Type B pancreatic cell (in vitro differentiated cells): Measurements from ENCODE around the gene CIAO2A. TPM values are rescaled to one million over a fixed set of nuclear protein-coding genes. Genes with fewer than 3 reads are reported as not detected.

Experiments
- DNase-seq: peaks from one replicate; pipeline ENCODE4 v3.0.0; 2021; ENCODE audit warnings: mixed read lengths; ENCODE audit not compliant: unreplicated experiment; ENCODE audit errors: extremely low spot score
- H3K27ac Mint-ChIP-seq: 2 replicates; pipeline ENCODE4 v1.8.0; 2021; ENCODE audit warnings: mild to moderate bottlenecking, mixed read lengths
- H3K27me3 Mint-ChIP-seq: 2 replicates; pipeline ENCODE4 v1.8.0; 2021; ENCODE audit warnings: mixed read lengths
- H3K36me3 Mint-ChIP-seq: 2 replicates; pipeline ENCODE4 v1.8.0; 2021; ENCODE audit warnings: mixed read lengths
- H3K4me1 Mint-ChIP-seq: one replicate; pipeline ENCODE4 v1.8.0; 2021; ENCODE audit warnings: mixed read lengths; ENCODE audit not compliant: unreplicated experiment
- H3K4me3 Mint-ChIP-seq: 2 replicates; pipeline ENCODE4 v1.8.0; 2021; ENCODE audit warnings: mild to moderate bottlenecking, mixed read lengths
- H3K9me3 Mint-ChIP-seq: 2 replicates; pipeline ENCODE4 v1.8.0; 2021; ENCODE audit warnings: mixed read lengths
- total RNA-seq: library from RNA; stranded (reverse); gene quantifications from 2 replicates; pipeline ENCODE4 v1.2.1, GENCODE V29; 2021; ENCODE audit warnings: low replicate concordance
- TF ChIP-seq, protein P1 (sequence below): fragments of 200-600 bp; sonication (generic); conservative IDR thresholded peaks from 2 replicates; pipeline ENCODE4 v1.5.0; 2021; ENCODE audit warnings: antibody characterized with exemption, mild to moderate bottlenecking

The CIAO2A gene
- total RNA-seq, 1 donor from 2014 or later = 69.7 TPM

DNA sequence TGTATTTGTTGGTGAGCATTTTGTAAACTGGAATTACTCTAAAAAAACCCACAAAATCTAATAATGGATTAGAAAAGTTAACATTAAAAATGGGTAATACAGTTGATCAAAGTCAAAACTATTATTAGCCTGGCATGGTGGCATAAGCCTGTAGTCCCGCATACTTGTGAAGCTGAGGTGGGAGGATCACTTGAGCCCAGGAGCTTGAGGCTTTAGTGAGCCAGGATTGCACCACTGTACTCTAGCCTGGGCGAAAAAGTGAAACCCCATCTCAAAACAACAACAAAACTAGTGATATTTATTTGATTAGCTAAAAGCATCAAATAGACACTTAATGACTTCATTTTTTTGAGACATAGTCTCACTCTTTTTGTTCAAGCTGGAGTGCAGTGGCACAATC is 5.7 kb upstream of the CIAO2A start:
- H3K9me3 Mint-ChIP-seq = no peaks in the 10 kb centered on the region
- peaks cover 27% of the 10 kb centered on the region for H3K4me1 Mint-ChIP-seq
- DNase-seq = no peak
- H3K36me3 Mint-ChIP-seq = peaks cover 10% of the 10 kb centered on the region
- no peak overlapping the region for H3K27ac Mint-ChIP-seq
- TF ChIP-seq, protein P1, sequence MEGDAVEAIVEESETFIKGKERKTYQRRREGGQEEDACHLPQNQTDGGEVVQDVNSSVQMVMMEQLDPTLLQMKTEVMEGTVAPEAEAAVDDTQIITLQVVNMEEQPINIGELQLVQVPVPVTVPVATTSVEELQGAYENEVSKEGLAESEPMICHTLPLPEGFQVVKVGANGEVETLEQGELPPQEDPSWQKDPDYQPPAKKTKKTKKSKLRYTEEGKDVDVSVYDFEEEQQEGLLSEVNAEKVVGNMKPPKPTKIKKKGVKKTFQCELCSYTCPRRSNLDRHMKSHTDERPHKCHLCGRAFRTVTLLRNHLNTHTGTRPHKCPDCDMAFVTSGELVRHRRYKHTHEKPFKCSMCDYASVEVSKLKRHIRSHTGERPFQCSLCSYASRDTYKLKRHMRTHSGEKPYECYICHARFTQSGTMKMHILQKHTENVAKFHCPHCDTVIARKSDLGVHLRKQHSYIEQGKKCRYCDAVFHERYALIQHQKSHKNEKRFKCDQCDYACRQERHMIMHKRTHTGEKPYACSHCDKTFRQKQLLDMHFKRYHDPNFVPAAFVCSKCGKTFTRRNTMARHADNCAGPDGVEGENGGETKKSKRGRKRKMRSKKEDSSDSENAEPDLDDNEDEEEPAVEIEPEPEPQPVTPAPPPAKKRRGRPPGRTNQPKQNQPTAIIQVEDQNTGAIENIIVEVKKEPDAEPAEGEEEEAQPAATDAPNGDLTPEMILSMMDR = no peak
- no peak overlapping the region for H3K4me3 Mint-ChIP-seq
- no peaks in the 10 kb centered on the region for H3K27me3 Mint-ChIP-seq

DNA sequence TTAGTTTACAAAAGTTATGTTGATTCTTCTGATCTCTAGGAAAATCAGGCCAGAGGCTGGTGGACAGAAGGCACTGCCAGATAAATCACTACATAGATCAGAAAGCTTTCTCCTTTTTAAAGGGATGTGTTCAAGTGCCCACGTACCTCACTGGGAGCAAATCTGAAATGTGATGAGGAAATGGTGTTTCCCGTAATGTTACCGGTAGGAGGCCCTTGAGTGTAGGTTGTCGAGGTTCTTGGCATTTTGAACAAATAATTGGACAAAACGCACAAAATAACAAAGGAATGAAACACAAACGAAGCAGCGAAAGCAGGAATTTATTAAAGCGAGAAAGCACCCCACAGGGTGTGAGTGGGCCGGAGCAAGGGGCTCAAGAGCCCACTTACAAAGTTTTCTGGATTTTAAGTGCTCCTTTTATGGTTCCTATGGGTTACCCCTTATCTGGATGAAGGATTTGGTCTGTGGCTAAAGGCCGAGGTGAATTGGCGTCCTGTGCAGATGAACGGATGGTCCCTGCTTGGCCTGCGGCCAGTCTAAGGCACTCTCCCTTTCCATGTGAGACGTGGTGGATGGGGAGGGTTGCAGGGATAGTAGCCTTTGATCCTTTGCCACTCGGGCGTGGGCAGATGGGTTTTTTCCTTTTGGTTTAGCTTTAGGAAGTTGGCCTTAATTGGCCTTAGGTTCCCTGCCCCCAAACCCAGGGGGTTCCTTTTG is 3.2 kb upstream of the CIAO2A start:
- Mint-ChIP-seq H3K4me1 (peaks cover 42% of the 10 kb centered on the region), H3K9me3 (no peaks in the 10 kb centered on the region), H3K4me3 (peak overlapping the region; percentile 99), H3K36me3 (peaks cover 8% of the 10 kb centered on the region), H3K27ac (peak overlapping the region; percentile 94), H3K27me3 (no peaks in the 10 kb centered on the region)
- TF ChIP-seq, protein P1 = peak; percentile 42
- DNase-seq = no peak

DNA sequence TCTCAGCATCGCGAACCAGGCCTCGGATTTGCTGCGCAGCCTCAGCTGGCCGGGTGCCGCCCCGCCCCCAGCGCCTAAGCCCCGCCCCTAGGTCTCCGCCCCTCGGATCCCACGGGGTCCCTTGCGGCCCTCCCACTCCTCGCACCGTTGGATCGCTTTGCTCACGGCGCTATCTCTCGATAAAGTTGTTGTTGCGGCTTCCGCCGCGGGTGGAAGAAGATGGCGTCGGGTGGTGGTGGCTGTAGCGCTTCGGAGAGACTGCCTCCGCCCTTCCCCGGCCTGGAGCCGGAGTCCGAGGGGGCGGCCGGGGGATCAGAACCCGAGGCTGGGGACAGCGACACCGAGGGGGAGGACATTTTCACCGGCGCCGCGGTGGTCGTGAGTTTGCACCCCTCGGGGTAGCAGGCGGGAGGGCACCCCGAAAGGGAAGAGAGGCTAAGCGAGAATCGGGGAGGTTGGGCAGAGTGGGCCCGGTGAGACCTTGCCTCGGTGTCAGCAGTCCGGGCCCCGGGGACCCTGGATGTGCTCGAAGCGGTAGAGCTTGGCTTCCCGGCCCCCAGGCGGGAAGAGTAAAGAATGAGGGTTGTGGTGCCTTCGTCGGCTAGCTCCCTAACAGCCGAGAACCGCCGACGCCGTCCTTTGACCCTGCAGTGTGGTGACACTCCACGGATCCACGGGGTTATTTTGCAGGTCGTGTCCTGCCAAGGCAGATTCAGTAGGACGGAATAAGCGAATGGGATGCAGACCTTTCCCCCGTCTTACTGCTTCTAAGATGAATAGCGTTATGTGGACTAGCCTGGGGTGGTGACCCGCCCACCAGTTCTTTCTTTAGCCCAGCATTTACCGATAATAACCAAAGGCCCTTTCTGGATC is 2.4 kb upstream of the CIAO2A start, which contains the start of gene SNX1:
SNX1 (plus strand) TSS at position 188 of the 873 bp plus-strand sequence; CDS start at position 220, 32 bp downstream.
- no peaks in the 10 kb centered on the region for H3K27me3 Mint-ChIP-seq
- peak within 1 kb of the TSS; percentile 94 for H3K27ac Mint-ChIP-seq
- peaks cover 8% of the 10 kb centered on the region for H3K36me3 Mint-ChIP-seq
- peak within 1 kb of the TSS; percentile 99 for H3K4me3 Mint-ChIP-seq
- no peaks in the 10 kb centered on the region for H3K9me3 Mint-ChIP-seq
- DNase-seq = peak; percentile 96
- peaks cover 36% of the 10 kb centered on the region for H3K4me1 Mint-ChIP-seq
- TF ChIP-seq, protein P1 = peak; percentile 51

DNA sequence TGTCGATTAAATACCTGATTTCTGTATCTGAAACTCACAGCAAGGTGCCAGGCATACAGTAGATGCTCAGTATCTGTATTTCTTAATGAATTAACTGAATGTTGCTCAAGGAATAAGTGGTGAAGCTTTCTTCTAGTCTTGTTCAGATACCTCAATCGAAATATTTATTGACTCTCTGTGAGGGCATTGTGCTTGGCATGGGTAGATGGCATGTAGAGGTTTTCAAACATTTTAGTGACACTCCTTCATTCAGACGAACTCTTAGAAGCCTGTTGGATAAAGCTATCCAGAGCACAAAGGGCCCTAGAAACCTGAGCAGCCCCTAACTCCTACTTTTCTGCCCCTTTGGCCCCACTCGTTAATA is 1.8 kb upstream of the CIAO2A start:
- Mint-ChIP-seq H3K36me3 (peaks cover 12% of the 10 kb centered on the region), H3K4me1 (peaks cover 39% of the 10 kb centered on the region), H3K27me3 (no peaks in the 10 kb centered on the region), H3K27ac (peak overlapping the region; percentile 94), H3K4me3 (peak overlapping the region; percentile 99), H3K9me3 (no peaks in the 10 kb centered on the region)
- TF ChIP-seq, protein P1 = no peak
- no peak for DNase-seq

DNA sequence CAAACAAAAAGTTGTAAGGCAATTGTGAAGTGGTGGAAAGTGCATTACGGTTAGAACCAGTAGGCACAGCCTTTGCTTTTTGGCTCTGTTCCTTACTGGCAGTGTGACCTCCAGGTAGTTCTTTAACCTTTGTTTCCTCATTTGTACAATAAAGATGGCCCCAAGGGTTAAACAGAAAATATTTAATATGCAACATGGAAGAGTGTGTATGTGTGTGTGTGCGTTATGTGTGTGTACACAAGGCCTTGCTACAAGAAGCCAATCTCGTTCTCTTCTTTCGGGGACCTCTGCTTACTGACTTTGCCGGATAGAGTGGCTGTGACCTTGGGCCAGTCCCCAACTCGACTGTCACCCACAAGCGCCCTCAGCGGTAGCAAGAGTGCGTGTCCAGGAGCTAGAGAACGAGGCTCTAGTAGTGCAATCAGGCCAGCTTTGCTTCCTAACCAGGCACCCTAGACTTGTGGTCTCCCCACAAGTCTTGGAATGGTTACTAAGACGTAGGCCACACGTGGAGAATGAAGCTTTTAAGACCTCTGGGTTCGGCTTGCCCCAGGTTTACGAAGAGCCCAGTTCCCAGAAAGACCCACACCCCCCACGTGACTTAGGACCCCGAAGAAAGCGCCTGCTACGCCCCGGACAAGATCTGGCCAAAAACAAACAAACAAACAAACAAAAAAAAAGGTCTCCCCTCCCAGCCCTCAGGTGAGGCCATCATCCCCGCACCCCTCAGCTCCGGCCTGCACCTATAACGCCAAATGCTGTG is 593 bp downstream of the CIAO2A start:
- H3K4me3 Mint-ChIP-seq = peak overlapping the region; percentile 99
- peaks cover 13% of the 10 kb centered on the region for H3K36me3 Mint-ChIP-seq
- peaks cover 43% of the 10 kb centered on the region for H3K4me1 Mint-ChIP-seq
- H3K9me3 Mint-ChIP-seq = no peaks in the 10 kb centered on the region
- no peaks in the 10 kb centered on the region for H3K27me3 Mint-ChIP-seq
- TF ChIP-seq, protein P1 = peak; percentile 20
- no peak for DNase-seq
- H3K27ac Mint-ChIP-seq = peak overlapping the region; percentile 98
